Activated naive CD8-positive, alpha-beta T cell (primary cell): ENCODE results near the gene PAGE5.

Experiments used
- H3K27ac Mint-ChIP-seq: one replicate; pipeline ENCODE4 v1.8.0; 2021; ENCODE audit warnings: mixed read lengths
- H3K27me3 Mint-ChIP-seq: one replicate; pipeline ENCODE4 v1.8.0; 2021; ENCODE audit warnings: mixed read lengths
- H3K36me3 Mint-ChIP-seq: one replicate; pipeline ENCODE4 v1.8.0; 2021; ENCODE audit warnings: mixed read lengths
- H3K4me1 Mint-ChIP-seq: one replicate; pipeline ENCODE4 v1.8.0; 2021; ENCODE audit warnings: low read depth, mixed read lengths
- H3K4me3 Mint-ChIP-seq: one replicate; pipeline ENCODE4 v1.8.0; 2021; ENCODE audit warnings: mild to moderate bottlenecking, mixed read lengths
- H3K9me3 Mint-ChIP-seq: one replicate; pipeline ENCODE4 v1.8.0; 2021; ENCODE audit warnings: low read depth, mixed read lengths

Gene PAGE5

GRCh38 chrX:55220119-55220794 is at the start of gene PAGE5:
Gene PAGE5, plus strand, starts transcription at chrX:55220346. Its CDS starts 1,037 bp downstream, at chrX:55221383.
- Mint-ChIP-seq H3K27me3 (no peaks in the 10 kb centered on the region), H3K36me3 (no peaks in the 10 kb centered on the region), H3K9me3 (no peaks in the 10 kb centered on the region), H3K4me3 (peak within 1 kb of the TSS; percentile 42), H3K27ac (peak within 1 kb of the TSS; percentile 28), H3K4me1 (peaks cover 8% of the 10 kb centered on the region)

- Mint-ChIP-seq H3K27me3 (no peaks in the 10 kb centered on the region), H3K4me3 (no peak overlapping the region), H3K27ac (no peak overlapping the region), H3K4me1 (no peaks in the 10 kb centered on the region), H3K36me3 (no peaks in the 10 kb centered on the region), H3K9me3 (no peaks in the 10 kb centered on the region)
Observed at GRCh38 chrX:55187281-55187680, 32.9 kb upstream of the PAGE5 start.

GRCh38 chrX:55196688-55197087 is 23.5 kb upstream of the PAGE5 start:
- no peaks in the 10 kb centered on the region for H3K4me1 Mint-ChIP-seq
- H3K27ac Mint-ChIP-seq: no peak overlapping the region
- H3K36me3 Mint-ChIP-seq: no peaks in the 10 kb centered on the region
- no peaks in the 10 kb centered on the region for H3K9me3 Mint-ChIP-seq
- H3K27me3 Mint-ChIP-seq: no peaks in the 10 kb centered on the region
- H3K4me3 Mint-ChIP-seq: no peak overlapping the region

GRCh38 chrX:55201930-55202579 is 18.1 kb upstream of the PAGE5 start:
- H3K36me3 Mint-ChIP-seq: no peaks in the 10 kb centered on the region
- H3K9me3 Mint-ChIP-seq: no peaks in the 10 kb centered on the region
- no peak overlapping the region for H3K27ac Mint-ChIP-seq
- H3K27me3 Mint-ChIP-seq: no peaks in the 10 kb centered on the region
- H3K4me1 Mint-ChIP-seq: no peaks in the 10 kb centered on the region
- H3K4me3 Mint-ChIP-seq: no peak overlapping the region

GRCh38 chrX:55206162-55206941 is 13.8 kb upstream of the PAGE5 start:
- Mint-ChIP-seq H3K4me3 (no peak overlapping the region), H3K27ac (no peak overlapping the region), H3K4me1 (no peaks in the 10 kb centered on the region), H3K36me3 (no peaks in the 10 kb centered on the region), H3K9me3 (no peaks in the 10 kb centered on the region), H3K27me3 (no peaks in the 10 kb centered on the region)

- Mint-ChIP-seq H3K36me3 (no peaks in the 10 kb centered on the region), H3K27me3 (no peaks in the 10 kb centered on the region), H3K4me1 (no peaks in the 10 kb centered on the region), H3K4me3 (no peak overlapping the region), H3K9me3 (no peaks in the 10 kb centered on the region), H3K27ac (no peak overlapping the region)
Observed at GRCh38 chrX:55210931-55211677, 9.0 kb upstream of the PAGE5 start.

- Mint-ChIP-seq H3K27me3 (no peaks in the 10 kb centered on the region), H3K9me3 (no peaks in the 10 kb centered on the region), H3K27ac (no peak overlapping the region), H3K36me3 (no peaks in the 10 kb centered on the region), H3K4me1 (no peaks in the 10 kb centered on the region), H3K4me3 (no peak overlapping the region)
Observed at GRCh38 chrX:55213381-55213780, 6.8 kb upstream of the PAGE5 start.

- Mint-ChIP-seq H3K27ac (no peak overlapping the region), H3K4me3 (no peak overlapping the region), H3K36me3 (no peaks in the 10 kb centered on the region), H3K27me3 (peaks cover 2% of the 10 kb centered on the region), H3K9me3 (peaks cover 4% of the 10 kb centered on the region), H3K4me1 (no peaks in the 10 kb centered on the region)
Observed at GRCh38 chrX:55240788-55241340, 20.7 kb downstream of the PAGE5 start.

- Mint-ChIP-seq H3K4me1 (no peaks in the 10 kb centered on the region), H3K27ac (no peak overlapping the region), H3K36me3 (no peaks in the 10 kb centered on the region), H3K27me3 (peaks cover 3% of the 10 kb centered on the region), H3K4me3 (no peak overlapping the region), H3K9me3 (no peaks in the 10 kb centered on the region)
Observed at GRCh38 chrX:55253528-55253927, 33.4 kb downstream of the PAGE5 start.

GRCh38 chrX:55260806-55261205 is 40.7 kb downstream of the PAGE5 start:
- Mint-ChIP-seq H3K27ac (no peak overlapping the region), H3K36me3 (no peaks in the 10 kb centered on the region), H3K9me3 (no peaks in the 10 kb centered on the region)

GRCh38 chrX:55264816-55265215 is 44.7 kb downstream of the PAGE5 start, which contains the start of gene PAGE3:
Gene PAGE3, minus strand, starts transcription at chrX:55264916. Its CDS starts 1,013 bp downstream, at chrX:55263903.
- Mint-ChIP-seq H3K36me3 (no peaks in the 10 kb centered on the region), H3K27ac (no peak within 1 kb of the TSS), H3K9me3 (no peaks in the 10 kb centered on the region), H3K4me3 (no peak within 1 kb of the TSS), H3K27me3 (no peaks in the 10 kb centered on the region), H3K4me1 (no peaks in the 10 kb centered on the region)

More at GRCh38 chrX:55260806-55261205, 40.7 kb downstream of the PAGE5 start:
- Mint-ChIP-seq H3K27me3 (no peaks in the 10 kb centered on the region), H3K4me3 (no peak overlapping the region), H3K4me1 (no peaks in the 10 kb centered on the region)
